Neuronal stem cell (in vitro differentiated cells): ENCODE data around the gene UNCX.

Experiments used
- DNase-seq: peaks from one replicate; pipeline ENCODE4 v3.0.0-alpha.2; 2013; ENCODE audit warnings: low spot score
- H2AFZ ChIP-seq: one replicate; pipeline ENCODE4 v1.6.1; 2013; ENCODE audit warnings: mild to moderate bottlenecking, low read length, inconsistent platforms
- H2AK5ac ChIP-seq: 2 replicates; pipeline ENCODE4 v1.6.1; 2013; ENCODE audit warnings: low read depth, mild to moderate bottlenecking, inconsistent platforms, low read length, moderate library complexity, mixed read lengths
- H2BK120ac ChIP-seq: 2 replicates; pipeline ENCODE4 v1.6.1; 2013; ENCODE audit warnings: low read depth, mild to moderate bottlenecking, inconsistent platforms, low read length, moderate library complexity, mixed read lengths
- H2BK12ac ChIP-seq: one replicate; pipeline ENCODE4 v1.6.1; 2013; ENCODE audit warnings: low read length, inconsistent platforms
- H2BK15ac ChIP-seq: 2 replicates; pipeline ENCODE4 v1.6.1; 2013; ENCODE audit warnings: mild to moderate bottlenecking, low read length, inconsistent platforms, mixed read lengths
- H2BK5ac ChIP-seq: one replicate; pipeline ENCODE4 v1.6.1; 2013; ENCODE audit warnings: inconsistent platforms, mild to moderate bottlenecking, low read length, moderate library complexity
- H3K14ac ChIP-seq: one replicate; pipeline ENCODE4 v1.6.1; 2013; ENCODE audit warnings: low read length, inconsistent platforms
- H3K18ac ChIP-seq: 2 replicates; pipeline ENCODE4 v1.6.1; 2013; ENCODE audit warnings: low read length, inconsistent platforms
- H3K23ac ChIP-seq: 2 replicates; pipeline ENCODE4 v1.6.1; 2013; ENCODE audit warnings: low read depth, mild to moderate bottlenecking, mixed read lengths, low read length, inconsistent platforms; ENCODE audit not compliant: poor library complexity
- H3K27ac ChIP-seq: replicated peaks from 3 replicates; pipeline ENCODE4 v1.5.1; 2013; ENCODE audit warnings: low read length, inconsistent platforms
- H3K27me3 ChIP-seq, 3 experiments: 2 replicates each; pipeline ENCODE4 v1.6.1; 2013; ENCODE audit warnings: low read length in 3 of 3, mild to moderate bottlenecking in 2 of 3, inconsistent platforms in 1 of 3, low read depth in 1 of 3, mixed read lengths in 1 of 3, moderate library complexity in 1 of 3; ENCODE audit not compliant: control insufficient read depth in 3 of 3, insufficient read depth in 3 of 3
- H3K36me3 ChIP-seq, 2 donors: replicated peaks in 1 of 2; 2 replicates each; pipeline ENCODE4 v1.6.1; 2013; ENCODE audit warnings: low read length in 2 of 2; ENCODE audit not compliant: control insufficient read depth in 2 of 2, insufficient read depth in 2 of 2
- H3K4ac ChIP-seq: 2 replicates; pipeline ENCODE4 v1.6.1; 2013; ENCODE audit warnings: inconsistent platforms, mild to moderate bottlenecking, low read length, moderate library complexity
- H3K4me1 ChIP-seq, 2 donors: 1 replicate in 1 of 2; 2 replicates in 1 of 2; pipeline ENCODE4 v1.6.1; 2013; ENCODE audit warnings: low read length in 2 of 2, low read depth in 1 of 2; ENCODE audit not compliant: control insufficient read depth in 2 of 2, insufficient read depth in 1 of 2
- H3K4me2 ChIP-seq: one replicate; pipeline ENCODE4 v1.6.1; 2013; ENCODE audit warnings: mild to moderate bottlenecking, low read length, inconsistent platforms; ENCODE audit not compliant: insufficient read depth, poor library complexity, severe bottlenecking
- H3K4me3 ChIP-seq, 2 donors: 2 replicates each; pipeline ENCODE4 v1.5.1; 2013; ENCODE audit warnings: low read length in 2 of 2, mild to moderate bottlenecking in 2 of 2, inconsistent platforms in 1 of 2, moderate library complexity in 1 of 2
- H3K79me1 ChIP-seq: one replicate; pipeline ENCODE4 v1.6.1; 2013; ENCODE audit warnings: low read depth, mild to moderate bottlenecking, inconsistent platforms, low read length, moderate library complexity
- H3K9ac ChIP-seq: one replicate; pipeline ENCODE4 v1.6.1; 2013; ENCODE audit warnings: mild to moderate bottlenecking, low read depth, low read length, inconsistent platforms; ENCODE audit not compliant: poor library complexity
- H3K9me3 ChIP-seq, 2 donors: replicated peaks in 1 of 2; 2 replicates each; pipeline versions ENCODE3 to v1.6.1; 2013; ENCODE audit warnings: low read length in 2 of 2, mild to moderate bottlenecking in 2 of 2, inconsistent platforms in 1 of 2, low read depth in 1 of 2, mixed read lengths in 1 of 2, moderate library complexity in 1 of 2; ENCODE audit not compliant: control insufficient read depth in 2 of 2, insufficient read depth in 1 of 2
- H4K8ac ChIP-seq: one replicate; pipeline ENCODE4 v1.6.1; 2013; ENCODE audit warnings: low read depth, mild to moderate bottlenecking, inconsistent platforms, low read length, moderate library complexity
- H4K91ac ChIP-seq: one replicate; pipeline ENCODE4 v1.6.1; 2013; ENCODE audit warnings: low read length, low read depth, mild to moderate bottlenecking, inconsistent platforms; ENCODE audit not compliant: poor library complexity
- WGBS, 2 donors: extraction: QIAGEN DNeasy Blood & Tissue Kit; methylation state at CpG; one replicate each; pipeline ENCODE4 v1.1.7; 2013; ENCODE audit warnings: missing lambda C conversion rate in 2 of 2, mixed read lengths in 1 of 2; ENCODE audit not compliant: insufficient read length in 2 of 2, insufficient replicate concordance in 1 of 2; ENCODE audit errors: extremely low coverage in 2 of 2; 5-methylcytosine and 5-hydroxymethylcytosine counted together

The UNCX gene

GRCh38 chr7:1285556-1286301 lies 53.1 kb downstream of the UNCX start:
- Histone ChIP-seq H3K9me3 (no peaks in the 10 kb centered on the region), H3K79me1 (peaks cover 2% of the 10 kb centered on the region), H3K14ac (peak overlapping the region; percentile 98), H3K9ac (peak overlapping the region; percentile 44), H4K91ac (no peak overlapping the region), H3K4me1 (peaks cover 3 to 10% of the 10 kb centered on the region in 2 donors), H2AK5ac (peak overlapping the region; percentile 75), H3K23ac (peak overlapping the region; percentile 65), H3K4ac (no peak overlapping the region), H3K4me2 (no peak overlapping the region), H2BK15ac (peak overlapping the region; percentile 83), H3K36me3 (no peaks in the 10 kb centered on the region), H2BK12ac (peak overlapping the region; percentile 58), H3K27ac (no peak overlapping the region), H2BK5ac (no peak overlapping the region), H2BK120ac (no peak overlapping the region), H3K18ac (peak overlapping the region; percentile 38), H3K4me3 (no peak overlapping the region), H4K8ac (peak overlapping the region; percentile 65), H3K27me3 (peaks cover 0 to 67% (median 23%) of the 10 kb centered on the region in 3 experiments), H2AFZ (no peak overlapping the region)
- DNase-seq: no peak
- WGBS, 2 donors: no CpG with 5 or more reads among the region's 39 CpGs
